Fibroblast of lung (primary cell): ENCODE data around the gene LDAH. TPM values are rescaled to one million over a fixed set of nuclear protein-coding genes. Genes with fewer than 3 reads are reported as not detected.

Experiments used
- DNase-seq, 2 donors: peaks; one replicate each; pipeline versions ENCODE4 v3.0.0 to v3.0.0-alpha.2; 2010; ENCODE audit warnings: low read depth in 2 of 2
- H2AFZ ChIP-seq: 2 replicates; pipeline ENCODE4 v1.5.1; 2012; ENCODE audit warnings: low read length, control low read depth, inconsistent platforms
- H3K27ac ChIP-seq: 2 replicates; pipeline ENCODE4 v1.5.1; 2011; ENCODE audit warnings: low read length, control low read depth; ENCODE audit not compliant: insufficient read depth
- H3K27me3 ChIP-seq: 2 replicates; pipeline ENCODE4 v1.5.1; 2011; ENCODE audit warnings: mild to moderate bottlenecking, low read length; ENCODE audit not compliant: control insufficient read depth, insufficient read depth
- H3K36me3 ChIP-seq: 2 replicates; pipeline ENCODE4 v1.5.1; 2011; ENCODE audit warnings: low read length; ENCODE audit not compliant: control insufficient read depth, insufficient read depth
- H3K4me1 ChIP-seq: 2 replicates; pipeline ENCODE4 v1.5.1; 2011; ENCODE audit warnings: low read length; ENCODE audit not compliant: control insufficient read depth, insufficient read depth; ENCODE audit errors: extremely low read depth
- H3K4me2 ChIP-seq: 2 replicates; pipeline ENCODE4 v1.5.1; 2011; ENCODE audit warnings: low read length, control low read depth; ENCODE audit not compliant: insufficient read depth; ENCODE audit errors: extremely low read depth
- H3K4me3 ChIP-seq, 4 experiments: fragments of 200-600 bp in 1 of 4; sonication (generic) in 1 of 4; replicated peaks in 1 of 4; 2 replicates each; pipeline ENCODE4 v1.5.1; 2011 to 2016; ENCODE audit warnings: low read length in 4 of 4, low read depth in 3 of 4, mild to moderate bottlenecking in 3 of 4, control low read depth in 2 of 4, inconsistent platforms in 1 of 4, mixed read lengths in 1 of 4; ENCODE audit not compliant: insufficient read depth in 1 of 4; ENCODE audit errors: control extremely low read depth in 1 of 4
- H3K79me2 ChIP-seq: 2 replicates; pipeline ENCODE4 v1.5.1; 2012; ENCODE audit warnings: mild to moderate bottlenecking, low read length, inconsistent platforms; ENCODE audit not compliant: control insufficient read depth, insufficient read depth
- H3K9ac ChIP-seq: 2 replicates; pipeline ENCODE4 v1.5.1; 2011; ENCODE audit warnings: mild to moderate bottlenecking, low read length, control low read depth; ENCODE audit not compliant: insufficient read depth
- H3K9me3 ChIP-seq: 2 replicates; pipeline ENCODE4 v1.5.1; 2012; ENCODE audit warnings: low read depth, low read length; ENCODE audit not compliant: control insufficient read depth, insufficient read depth
- H4K20me1 ChIP-seq: 2 replicates; pipeline ENCODE4 v1.5.1; 2011; ENCODE audit warnings: low read length; ENCODE audit not compliant: control insufficient read depth, insufficient read depth; ENCODE audit errors: extremely low read depth
- CTCF ChIP-seq, 2 donors: IDR thresholded peaks in 1 of 2; conservative IDR thresholded peaks in 1 of 2; 1 replicate in 1 of 2; 2 replicates in 1 of 2; pipeline ENCODE4 v1.5.1; 2011 to 2012; ENCODE audit warnings: low read length in 2 of 2, control low read depth in 1 of 2, inconsistent platforms in 1 of 2, low read depth in 1 of 2, mild to moderate bottlenecking in 1 of 2
- EZH2 ChIP-seq: IDR thresholded peaks from 2 replicates; pipeline ENCODE4 v1.5.1; 2012; ENCODE audit warnings: low read length, control low read depth, mild to moderate bottlenecking; ENCODE audit errors: missing control alignments
- polyA plus RNA-seq, 2 donors: library from polyadenylated mRNA; depleted of rRNA in 1 of 2; stranded (reverse) in 1 of 2; unstranded in 1 of 2; fragments of >200 nt; gene quantifications; 2 replicates each; pipeline ENCODE4 v1.2.1, GENCODE V29; 2011 to 2012; ENCODE audit warnings: missing spikeins in 1 of 2
- total RNA-seq: library from RNA; depleted of rRNA; stranded (reverse); fragments of >200 nt; gene quantifications from 2 replicates; pipeline ENCODE4 v1.2.1, GENCODE V29; 2014

Gene LDAH
- total and polyA plus RNA-seq, 2 donors (not counting 1 experiment from before 2014, with no cell fraction given), result 20.5 to 22.8 TPM

GRCh38 chr2:20667531-20668401, 155.1 kb downstream of the LDAH start:
- DNase-seq, result no peak
- Histone ChIP-seq H3K27ac (no peak overlapping the region), H3K36me3 (no peaks in the 10 kb centered on the region), H3K4me1 (no peaks in the 10 kb centered on the region), H3K4me3 (no peak overlapping the region), H3K9me3 (no peaks in the 10 kb centered on the region), H3K27me3 (peaks cover 90% of the 10 kb centered on the region), H4K20me1 (no peaks in the 10 kb centered on the region), H3K9ac (no peak overlapping the region), H3K79me2 (no peaks in the 10 kb centered on the region), H3K4me2 (peak overlapping the region; percentile 64), H2AFZ (no peak overlapping the region)
- TF ChIP-seq EZH2 (peak; percentile 87), CTCF (conservative IDR thresholded peaks at IDR 0.05 in 1 of 2, IDR thresholded peaks at IDR 0.05 in 1 of 2; ENCODE audit: low read depth in 1 of 2, low read length in 2 of 2) (no peak)

- peaks cover 92% of the 10 kb centered on the region for H3K27me3 ChIP-seq
- H4K20me1 ChIP-seq, result no peaks in the 10 kb centered on the region
- no peak overlapping the region for H3K9ac ChIP-seq
- H3K4me3 ChIP-seq, result no peak overlapping the region
- H3K4me1 ChIP-seq, result no peaks in the 10 kb centered on the region
- no peaks in the 10 kb centered on the region for H3K36me3 ChIP-seq
- no peaks in the 10 kb centered on the region for H3K79me2 ChIP-seq
- H3K9me3 ChIP-seq, result no peaks in the 10 kb centered on the region
- DNase-seq, result no peak
- no peak overlapping the region for H2AFZ ChIP-seq
- H3K27ac ChIP-seq, result no peak overlapping the region
- H3K4me2 ChIP-seq, result peak overlapping the region; percentile 64
- TF ChIP-seq EZH2 (no peak), CTCF (conservative IDR thresholded peaks at IDR 0.05 in 1 of 2, IDR thresholded peaks at IDR 0.05 in 1 of 2; ENCODE audit: low read depth in 1 of 2, low read length in 2 of 2) (no peak)
Observed at GRCh38 chr2:20667151-20667530, 155.8 kb downstream of the LDAH start.

DNA sequence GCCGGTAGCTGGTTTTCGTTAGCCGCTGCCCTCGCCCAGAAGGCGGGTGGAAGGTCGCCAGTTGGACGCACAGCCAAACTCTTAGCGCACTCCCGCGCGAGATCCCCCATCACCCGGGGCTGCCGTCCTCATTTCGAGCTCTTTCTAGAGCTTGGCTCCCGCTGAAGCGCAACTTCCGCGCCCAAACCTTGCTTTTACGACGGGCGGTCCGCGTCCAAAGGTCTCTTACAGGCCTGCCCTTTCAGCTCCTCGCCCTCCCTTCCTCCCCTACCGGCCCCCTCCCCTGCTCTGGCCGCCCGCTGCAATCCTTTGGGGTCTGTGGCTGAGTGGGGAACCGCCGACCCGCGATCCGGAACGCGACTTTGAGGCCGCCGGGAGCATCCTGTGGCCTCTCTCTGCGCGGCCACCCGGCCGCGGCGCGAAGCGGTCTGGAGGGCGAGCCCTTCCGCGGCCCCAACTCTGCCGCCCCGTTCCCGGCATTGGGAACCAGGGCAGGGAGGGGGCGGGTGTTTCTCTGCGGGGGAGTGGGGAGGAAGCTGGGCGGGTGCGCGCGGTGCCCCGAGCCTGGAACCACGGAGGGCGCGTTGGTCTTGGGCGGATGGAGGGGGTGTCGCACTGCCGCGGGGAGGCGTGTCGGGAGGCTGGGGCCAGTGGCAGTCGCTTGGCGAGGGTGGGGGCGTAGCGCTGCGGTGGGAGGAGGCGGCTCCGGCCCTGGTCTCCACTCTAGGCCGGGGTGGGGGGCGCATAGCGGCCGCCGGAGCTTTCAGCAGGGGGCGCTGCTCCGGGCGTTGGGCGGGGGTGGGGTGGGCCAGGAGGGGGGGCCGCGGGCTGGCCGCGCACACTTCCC, 156.4 kb downstream of the LDAH start, which contains the start of gene GDF7:
GDF7 (plus strand) TSS at position 841 of the 847 bp plus-strand sequence. CDS start 96 bp downstream, outside the sequence.
- Histone ChIP-seq H3K9me3 (no peaks in the 10 kb centered on the region), H3K9ac (no peak within 1 kb of the TSS), H4K20me1 (no peaks in the 10 kb centered on the region), H3K27me3 (peaks cover 90% of the 10 kb centered on the region), H3K4me2 (peak within 1 kb of the TSS; percentile 64), H3K4me3 (peak within 1 kb of the TSS in 2 of 4 experiments; percentile 14 to 38), H2AFZ (no peak within 1 kb of the TSS), H3K27ac (no peak within 1 kb of the TSS), H3K4me1 (no peaks in the 10 kb centered on the region), H3K36me3 (no peaks in the 10 kb centered on the region), H3K79me2 (no peaks in the 10 kb centered on the region)
- no peak for TF ChIP-seq CTCF (conservative IDR thresholded peaks at IDR 0.05 in 1 of 2, IDR thresholded peaks at IDR 0.05 in 1 of 2; ENCODE audit: low read depth in 1 of 2, low read length in 2 of 2)
- no peak for TF ChIP-seq EZH2
- DNase-seq, result no peak
